DND-41 (cell line): ENCODE results near the gene VSIG10.
"Not testable (repeated sequence)": the region's sequence is repeated elsewhere in the genome, so short reads cannot be mapped to it uniquely, and the experiment has no call there.

Source experiments
- ATAC-seq: fragments of 200-7000 bp; cut with Tn5 transposase; 3 replicates; pipeline ENCODE4 v1.9.1; 2021; ENCODE audit warnings: low read depth; ENCODE audit not compliant: insufficient read depth
- DNase-seq: peaks from one replicate; pipeline ENCODE4 v3.0.0-alpha.2; 2020
- H2AFZ ChIP-seq: 2 replicates; pipeline ENCODE4 v1.6.0; 2012; ENCODE audit warnings: low read depth, low read length
- H3K27ac ChIP-seq: 2 replicates; pipeline ENCODE4 v1.5.1; 2012; ENCODE audit warnings: low read length, inconsistent platforms
- H3K27me3 ChIP-seq: fragments of 200-600 bp; sonication (generic); 2 replicates; pipeline ENCODE4 v1.6.0; 2012; ENCODE audit warnings: low read length, mild to moderate bottlenecking, inconsistent platforms; ENCODE audit not compliant: insufficient read depth, poor library complexity
- H3K36me3 ChIP-seq: 2 replicates; pipeline ENCODE4 v1.5.1; 2012; ENCODE audit warnings: low read length, inconsistent platforms; ENCODE audit not compliant: insufficient read depth
- H3K4me1 ChIP-seq: 2 replicates; pipeline ENCODE4 v1.5.1; 2012; ENCODE audit warnings: mild to moderate bottlenecking, low read length; ENCODE audit not compliant: insufficient read depth
- H3K4me2 ChIP-seq: 2 replicates; pipeline ENCODE4 v1.6.0; 2012; ENCODE audit warnings: mild to moderate bottlenecking, moderate library complexity, low read length, inconsistent platforms; ENCODE audit not compliant: insufficient read depth
- H3K4me3 ChIP-seq, 2 experiments: fragments of 200-600 bp in 1 of 2; shearing (Covaris generic) in 1 of 2; 2 replicates each; pipeline ENCODE4 v1.5.1; 2012 to 2016; ENCODE audit warnings: inconsistent platforms in 2 of 2, low read length in 2 of 2, mild to moderate bottlenecking in 2 of 2, low read depth in 1 of 2, moderate library complexity in 1 of 2
- H3K79me2 ChIP-seq: 2 replicates; pipeline ENCODE4 v1.6.0; 2012; ENCODE audit warnings: low read length, inconsistent platforms; ENCODE audit not compliant: insufficient read depth
- H3K9ac ChIP-seq: 2 replicates; pipeline ENCODE4 v1.6.0; 2012; ENCODE audit warnings: low read depth, mild to moderate bottlenecking, inconsistent platforms, low read length, moderate library complexity
- H3K9me3 ChIP-seq: 2 replicates; pipeline ENCODE4 v1.5.1; 2012; ENCODE audit warnings: low read length, moderate library complexity, mild to moderate bottlenecking, inconsistent platforms; ENCODE audit not compliant: insufficient read depth, severe bottlenecking
- H4K20me1 ChIP-seq: 2 replicates; pipeline ENCODE4 v1.6.0; 2012; ENCODE audit warnings: low read length; ENCODE audit not compliant: insufficient read depth
- EZH2 ChIP-seq: IDR thresholded peaks from 3 replicates; pipeline ENCODE4 v1.6.1; 2012; ENCODE audit warnings: borderline replicate concordance, low read depth, mild to moderate bottlenecking, moderate library complexity, low read length, inconsistent platforms; ENCODE audit not compliant: severe bottlenecking
- TF ChIP-seq, protein P1 (sequence below): IDR thresholded peaks from 2 replicates; pipeline ENCODE4 v1.5.1; 2012; ENCODE audit warnings: borderline replicate concordance, low read length, moderate library complexity, mild to moderate bottlenecking; ENCODE audit not compliant: poor library complexity, severe bottlenecking; ENCODE audit errors: extremely low read depth

The VSIG10 gene

DNA sequence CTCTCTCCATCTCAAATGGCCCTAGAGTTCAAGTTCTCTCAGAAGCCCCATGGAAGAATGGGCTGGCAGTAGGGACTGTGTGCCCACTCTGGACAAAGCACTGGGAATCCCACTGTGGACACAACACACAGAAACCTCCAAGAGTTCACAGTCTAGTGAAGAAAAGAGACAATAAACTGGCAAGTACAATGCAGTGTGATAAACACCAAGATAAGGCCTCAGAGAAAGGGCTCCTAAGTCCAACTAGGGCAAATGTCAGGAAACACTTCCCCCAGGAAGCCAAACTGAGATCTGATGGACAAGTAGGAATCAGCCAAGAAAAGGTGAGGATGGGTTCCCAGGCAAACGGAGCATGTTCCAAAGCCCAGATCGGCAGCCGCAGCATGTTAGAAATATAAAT, 5.4 kb downstream of the VSIG10 start:
- no peak overlapping the region for H3K9ac ChIP-seq
- H3K4me2 ChIP-seq: no peak overlapping the region
- H3K36me3 ChIP-seq: peaks cover 3% of the 10 kb centered on the region; the same call in 1 of the 2 replicates
- ATAC-seq (no peak), DNase-seq (no peak)
- H3K4me1 ChIP-seq: peaks cover 11% of the 10 kb centered on the region
- H3K27ac ChIP-seq: no peak overlapping the region
- no peaks in the 10 kb centered on the region for H3K79me2 ChIP-seq
- H3K4me3 ChIP-seq: no peak overlapping the region
- TF ChIP-seq, protein P1, sequence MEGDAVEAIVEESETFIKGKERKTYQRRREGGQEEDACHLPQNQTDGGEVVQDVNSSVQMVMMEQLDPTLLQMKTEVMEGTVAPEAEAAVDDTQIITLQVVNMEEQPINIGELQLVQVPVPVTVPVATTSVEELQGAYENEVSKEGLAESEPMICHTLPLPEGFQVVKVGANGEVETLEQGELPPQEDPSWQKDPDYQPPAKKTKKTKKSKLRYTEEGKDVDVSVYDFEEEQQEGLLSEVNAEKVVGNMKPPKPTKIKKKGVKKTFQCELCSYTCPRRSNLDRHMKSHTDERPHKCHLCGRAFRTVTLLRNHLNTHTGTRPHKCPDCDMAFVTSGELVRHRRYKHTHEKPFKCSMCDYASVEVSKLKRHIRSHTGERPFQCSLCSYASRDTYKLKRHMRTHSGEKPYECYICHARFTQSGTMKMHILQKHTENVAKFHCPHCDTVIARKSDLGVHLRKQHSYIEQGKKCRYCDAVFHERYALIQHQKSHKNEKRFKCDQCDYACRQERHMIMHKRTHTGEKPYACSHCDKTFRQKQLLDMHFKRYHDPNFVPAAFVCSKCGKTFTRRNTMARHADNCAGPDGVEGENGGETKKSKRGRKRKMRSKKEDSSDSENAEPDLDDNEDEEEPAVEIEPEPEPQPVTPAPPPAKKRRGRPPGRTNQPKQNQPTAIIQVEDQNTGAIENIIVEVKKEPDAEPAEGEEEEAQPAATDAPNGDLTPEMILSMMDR: no peak
- TF ChIP-seq EZH2: no peak
- no peak overlapping the region for H2AFZ ChIP-seq
- H3K27me3 ChIP-seq: no peaks in the 10 kb centered on the region
- no peaks in the 10 kb centered on the region for H4K20me1 ChIP-seq
- no peaks in the 10 kb centered on the region for H3K9me3 ChIP-seq

DNA sequence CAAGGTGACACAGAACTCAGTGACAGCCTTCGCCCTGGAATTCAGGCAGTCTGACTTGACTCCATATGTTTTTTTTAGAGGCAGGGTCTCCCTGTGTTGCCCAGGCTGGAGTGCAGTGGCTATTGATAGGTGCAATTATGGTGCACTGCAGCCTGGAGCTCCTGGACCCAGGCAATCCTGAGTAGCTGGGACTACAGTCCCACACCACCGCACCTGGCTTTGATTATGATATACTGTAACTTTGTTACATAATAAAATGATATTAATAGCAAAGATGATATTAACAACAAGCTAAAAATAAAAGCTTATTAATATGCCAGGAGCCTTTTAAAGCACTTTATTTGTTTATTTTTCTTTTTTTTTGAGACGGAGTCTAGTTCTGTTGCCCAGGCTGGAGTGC, 9.8 kb downstream of the VSIG10 start:
- Histone ChIP-seq H4K20me1 (no peaks in the 10 kb centered on the region), H3K4me3 (no peak overlapping the region), H3K4me1 (no peaks in the 10 kb centered on the region), H3K27ac (no peak overlapping the region), H2AFZ (no peak overlapping the region), H3K4me2 (no peak overlapping the region), H3K9me3 (no peaks in the 10 kb centered on the region), H3K27me3 (no peaks in the 10 kb centered on the region), H3K79me2 (no peaks in the 10 kb centered on the region), H3K36me3 (peaks cover 9% of the 10 kb centered on the region; the same call in 1 of the 2 replicates), H3K9ac (no peak overlapping the region)
- TF ChIP-seq EZH2: no peak
- TF ChIP-seq, protein P1: no peak
- no peak for DNase-seq
- no peak for ATAC-seq

DNA sequence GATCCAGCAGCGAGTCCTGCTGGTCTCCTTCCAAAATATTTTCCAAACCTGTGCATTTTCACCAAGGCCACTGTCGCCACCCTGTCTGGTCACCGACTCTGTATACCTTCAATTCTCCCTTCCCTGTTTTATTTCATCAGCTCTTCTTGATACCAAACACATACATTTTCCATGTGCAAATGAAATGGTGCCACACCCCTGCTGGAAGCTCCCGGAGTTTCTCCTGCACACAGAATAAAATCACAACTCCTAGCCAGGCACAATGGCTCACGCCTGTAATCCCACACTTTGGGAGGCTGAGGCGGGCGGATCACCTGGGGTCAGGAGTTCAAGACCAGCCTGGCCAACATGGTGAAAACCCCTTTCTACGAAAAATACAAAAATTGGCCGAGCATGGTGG, 14.0 kb downstream of the VSIG10 start:
- H3K27ac ChIP-seq: no peak overlapping the region
- no peak overlapping the region for H3K9ac ChIP-seq
- peaks cover 5% of the 10 kb centered on the region; the same call in 1 of the 2 replicates for H3K36me3 ChIP-seq
- H3K4me2 ChIP-seq: no peak overlapping the region
- TF ChIP-seq, protein P1: no peak
- TF ChIP-seq EZH2: no peak
- H3K9me3 ChIP-seq: no peaks in the 10 kb centered on the region
- no peaks in the 10 kb centered on the region for H3K4me1 ChIP-seq
- DNase-seq (no peak), ATAC-seq (no peak)
- no peaks in the 10 kb centered on the region for H3K79me2 ChIP-seq
- H3K27me3 ChIP-seq: no peaks in the 10 kb centered on the region
- no peaks in the 10 kb centered on the region for H4K20me1 ChIP-seq
- no peak overlapping the region for H3K4me3 ChIP-seq
- H2AFZ ChIP-seq: no peak overlapping the region

DNA sequence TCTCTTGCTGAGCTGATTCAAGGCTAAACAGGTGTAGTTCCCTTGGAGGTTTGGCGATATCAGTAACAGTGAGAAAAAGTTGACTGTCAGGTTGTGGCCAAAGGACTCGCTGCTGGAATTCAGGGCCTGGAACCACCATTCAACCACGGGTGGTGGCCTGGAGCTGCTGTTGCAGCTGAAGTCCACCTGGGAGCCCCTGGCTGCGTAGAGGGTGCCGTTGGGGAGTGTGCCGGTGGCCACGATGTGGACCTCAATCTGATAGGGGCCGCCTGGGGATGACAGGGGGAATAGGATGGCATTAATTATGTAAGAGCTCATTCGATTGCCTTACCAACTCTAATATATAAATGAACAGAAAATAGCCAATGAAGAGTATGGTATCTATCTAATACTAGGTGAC, 21.6 kb downstream of the VSIG10 start:
- Histone ChIP-seq H3K9me3 (no peaks in the 10 kb centered on the region), H3K36me3 (peaks cover 14% of the 10 kb centered on the region), H3K4me2 (no peak overlapping the region), H3K4me3 (no peak overlapping the region), H3K9ac (no peak overlapping the region), H2AFZ (no peak overlapping the region), H3K27me3 (no peaks in the 10 kb centered on the region), H4K20me1 (no peaks in the 10 kb centered on the region), H3K27ac (no peak overlapping the region), H3K4me1 (no peaks in the 10 kb centered on the region), H3K79me2 (no peaks in the 10 kb centered on the region)
- TF ChIP-seq EZH2: no peak
- TF ChIP-seq, protein P1: no peak
- DNase-seq: no peak
- ATAC-seq: no peak

DNA sequence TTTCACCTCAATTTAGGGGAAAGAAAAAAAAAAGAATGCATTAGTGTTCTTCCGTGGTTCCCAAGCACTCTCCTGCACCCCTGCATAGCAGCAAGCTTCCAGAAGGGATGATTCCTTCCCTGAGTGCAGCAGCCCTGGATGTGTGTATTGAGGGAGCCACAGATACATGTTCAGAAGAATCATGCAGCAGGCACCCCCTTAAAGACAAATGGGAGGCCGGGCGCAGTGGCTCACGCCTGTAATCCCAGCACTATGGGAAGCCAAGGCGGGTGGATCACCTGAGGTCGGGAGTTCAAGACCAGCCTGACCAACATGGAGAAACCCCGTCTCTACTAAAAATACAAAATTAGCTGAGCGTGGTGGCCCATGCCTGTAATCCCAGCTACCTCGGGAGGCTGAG, 22.3 kb downstream of the VSIG10 start:
- not testable (repeated sequence) for H3K4me2 ChIP-seq, H3K4me1 ChIP-seq, H3K9me3 ChIP-seq, H3K27ac ChIP-seq, H3K79me2 ChIP-seq, H3K4me3 ChIP-seq, H3K9ac ChIP-seq, DNase-seq, H3K27me3 ChIP-seq, H2AFZ ChIP-seq, H4K20me1 ChIP-seq, ATAC-seq
- H3K36me3 ChIP-seq: peaks cover 14% of the 10 kb centered on the region
